ENCODE data around the gene TOR1A. TPM values are rescaled to one million over a fixed set of nuclear protein-coding genes. Genes with fewer than 3 reads are reported as not detected.
A peak's percentile ranks its signal among the peaks of the same experiment; 100 is the strongest.

The TOR1A gene, protein sequence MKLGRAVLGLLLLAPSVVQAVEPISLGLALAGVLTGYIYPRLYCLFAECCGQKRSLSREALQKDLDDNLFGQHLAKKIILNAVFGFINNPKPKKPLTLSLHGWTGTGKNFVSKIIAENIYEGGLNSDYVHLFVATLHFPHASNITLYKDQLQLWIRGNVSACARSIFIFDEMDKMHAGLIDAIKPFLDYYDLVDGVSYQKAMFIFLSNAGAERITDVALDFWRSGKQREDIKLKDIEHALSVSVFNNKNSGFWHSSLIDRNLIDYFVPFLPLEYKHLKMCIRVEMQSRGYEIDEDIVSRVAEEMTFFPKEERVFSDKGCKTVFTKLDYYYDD
- 30.0 TPM for total RNA-seq

DNA sequence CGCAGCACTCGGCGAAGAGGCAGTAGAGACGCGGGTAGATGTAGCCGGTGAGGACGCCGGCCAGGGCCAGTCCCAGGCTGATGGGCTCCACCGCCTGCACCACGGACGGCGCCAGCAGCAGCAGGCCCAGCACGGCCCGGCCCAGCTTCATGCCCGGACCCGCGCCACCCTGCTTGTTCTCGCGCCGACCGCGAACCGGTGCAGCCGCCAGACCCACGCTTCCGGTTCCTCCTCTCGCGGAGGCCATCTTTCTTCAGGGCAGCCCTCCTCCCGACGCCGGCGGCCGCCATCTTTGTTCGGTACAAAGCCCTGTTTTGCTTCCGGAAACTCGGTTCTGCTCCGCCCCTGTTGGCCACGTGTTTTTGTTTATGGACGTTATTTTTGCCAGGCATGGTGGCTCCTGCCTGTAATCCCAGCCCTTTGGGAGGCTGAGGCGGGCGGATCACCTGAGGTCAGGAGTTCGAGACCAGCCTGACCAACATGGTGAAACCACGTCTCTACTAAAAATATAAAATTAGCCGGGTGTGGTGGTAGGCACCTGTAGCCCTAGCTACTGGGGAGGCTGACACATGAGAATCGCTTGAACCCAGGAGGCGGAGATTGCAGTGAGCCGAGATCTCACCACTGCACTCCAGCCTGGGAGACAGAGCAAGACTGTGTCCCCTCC is at the start of gene TOR1A:
Gene TOR1A (minus strand): TSS at position 202 of the 667 bp plus-strand sequence. CDS start 51 bp downstream, at position 151.
- TF ChIP-seq POLR2AphosphoS5 (IDR thresholded peaks at IDR 0.05; ENCODE audit: insufficient read depth in 1 of 2, low read depth in 1 of 2) = peak; percentile 84 to 98
- TF ChIP-seq POLR2A (IDR thresholded peaks at IDR 0.05) = no peak
- intact Hi-C loops (cut with DNase I) = no loop called here

DNA sequence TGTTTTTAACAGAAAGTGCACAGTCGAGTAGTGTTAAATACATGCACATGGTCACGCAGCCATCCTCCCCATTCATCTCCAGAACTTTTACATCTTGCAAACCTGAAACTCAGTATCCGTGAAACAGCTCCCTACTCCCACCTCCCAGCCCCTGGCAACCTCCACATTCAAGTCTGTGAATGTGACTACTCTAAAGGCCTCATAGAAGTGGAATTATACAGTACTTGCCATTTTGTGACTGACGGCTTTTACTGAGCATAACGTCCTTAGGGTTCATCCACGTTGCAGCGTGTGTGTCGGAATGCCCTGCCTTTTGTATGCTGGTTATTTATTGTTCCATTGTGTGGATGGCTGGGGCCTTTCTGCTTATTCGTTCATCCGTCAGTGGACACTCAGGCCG is 47.1 kb upstream of the TOR1A start:
- H3K36me3 ChIP-seq = peaks cover 9 to 32% of the 10 kb centered on the region in 2 donors
- intact Hi-C loops (cut with DNase I) = no loop called here
- no peaks in the 10 kb centered on the region for H3K9me3 ChIP-seq

More for the DNA sequence above, at the start of gene TOR1A:
- peak in 1 of 2 donors; percentile 94 for DNase-seq (ENCODE audit: extremely low spot score in 2 of 2)
- Histone ChIP-seq H3K4me3 (peak within 1 kb of the TSS; percentile 71 to 86), H3K4me1 (peaks cover 12% of the 10 kb centered on the region), H3K9me3 (no peaks in the 10 kb centered on the region), H3K27ac (peak within 1 kb of the TSS; percentile 63), H3K27me3 (no peaks in the 10 kb centered on the region), H3K36me3 (peaks cover 0 to 28% of the 10 kb centered on the region in 2 donors)

DNA sequence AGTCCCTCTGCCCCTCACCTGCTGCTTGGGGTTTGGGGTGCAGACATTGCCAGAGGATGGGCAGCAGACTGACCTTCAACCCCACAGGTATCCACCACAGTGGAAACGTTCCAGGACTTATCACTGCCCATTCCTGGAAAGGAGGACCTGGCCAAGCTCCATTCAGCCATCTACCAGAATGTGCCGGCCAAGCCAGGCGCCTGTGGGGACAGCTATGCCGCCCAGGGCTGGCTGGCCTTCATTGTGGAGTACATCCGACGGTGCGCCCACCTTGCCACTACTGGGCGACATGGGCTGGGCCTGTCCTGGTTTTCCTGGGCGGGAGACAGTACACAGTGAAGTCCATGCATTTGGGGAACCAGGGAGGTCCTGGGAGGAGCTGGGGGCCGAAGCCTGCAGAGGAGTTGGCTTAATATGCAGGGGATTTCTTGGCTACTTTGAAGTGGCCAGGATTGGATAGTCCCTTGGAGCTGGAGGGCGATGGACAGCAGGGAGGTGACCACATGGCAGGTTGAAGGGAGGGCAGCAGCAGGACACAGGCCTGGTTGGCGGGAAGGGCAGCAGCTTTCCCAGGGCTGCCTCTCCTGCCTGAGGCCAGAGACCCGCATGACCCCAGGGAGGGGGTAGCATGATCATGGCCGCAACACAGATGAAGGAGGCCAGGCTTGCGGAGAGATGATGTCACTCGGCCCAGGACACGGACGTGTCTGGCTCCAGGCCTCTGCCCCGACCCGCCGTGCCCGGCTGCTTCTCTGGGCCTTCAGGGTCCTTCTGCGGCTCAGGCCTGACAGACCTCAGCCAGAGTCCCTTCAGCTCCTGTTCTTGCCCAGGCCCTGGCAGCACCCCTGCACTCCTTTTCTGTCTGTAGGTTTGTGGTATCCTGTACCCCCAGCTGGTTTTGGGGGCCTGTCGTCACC is 45.9 kb upstream of the TOR1A start:
- intact Hi-C loops (cut with DNase I) = no loop called here
- Histone ChIP-seq H3K27me3 (no peaks in the 10 kb centered on the region), H3K4me3 (no peak overlapping the region), H3K36me3 (peaks cover 4 to 32% of the 10 kb centered on the region in 2 donors), H3K4me1 (no peaks in the 10 kb centered on the region), H3K9me3 (no peaks in the 10 kb centered on the region), H3K27ac (no peak overlapping the region)
- TF ChIP-seq, protein P1, sequence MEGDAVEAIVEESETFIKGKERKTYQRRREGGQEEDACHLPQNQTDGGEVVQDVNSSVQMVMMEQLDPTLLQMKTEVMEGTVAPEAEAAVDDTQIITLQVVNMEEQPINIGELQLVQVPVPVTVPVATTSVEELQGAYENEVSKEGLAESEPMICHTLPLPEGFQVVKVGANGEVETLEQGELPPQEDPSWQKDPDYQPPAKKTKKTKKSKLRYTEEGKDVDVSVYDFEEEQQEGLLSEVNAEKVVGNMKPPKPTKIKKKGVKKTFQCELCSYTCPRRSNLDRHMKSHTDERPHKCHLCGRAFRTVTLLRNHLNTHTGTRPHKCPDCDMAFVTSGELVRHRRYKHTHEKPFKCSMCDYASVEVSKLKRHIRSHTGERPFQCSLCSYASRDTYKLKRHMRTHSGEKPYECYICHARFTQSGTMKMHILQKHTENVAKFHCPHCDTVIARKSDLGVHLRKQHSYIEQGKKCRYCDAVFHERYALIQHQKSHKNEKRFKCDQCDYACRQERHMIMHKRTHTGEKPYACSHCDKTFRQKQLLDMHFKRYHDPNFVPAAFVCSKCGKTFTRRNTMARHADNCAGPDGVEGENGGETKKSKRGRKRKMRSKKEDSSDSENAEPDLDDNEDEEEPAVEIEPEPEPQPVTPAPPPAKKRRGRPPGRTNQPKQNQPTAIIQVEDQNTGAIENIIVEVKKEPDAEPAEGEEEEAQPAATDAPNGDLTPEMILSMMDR (IDR thresholded peaks at IDR 0.05) = no peak
- no peak for TF ChIP-seq POLR2A (IDR thresholded peaks at IDR 0.05)
- no peak for TF ChIP-seq POLR2AphosphoS5 (IDR thresholded peaks at IDR 0.05; ENCODE audit: insufficient read depth in 1 of 2, low read depth in 1 of 2)
- DNase-seq (ENCODE audit: extremely low spot score in 2 of 2) = no peak

More for the DNA sequence above, 47.1 kb upstream of the TOR1A start:
- Histone ChIP-seq H3K27ac (no peak overlapping the region), H3K4me3 (no peak overlapping the region), H3K27me3 (no peaks in the 10 kb centered on the region), H3K4me1 (no peaks in the 10 kb centered on the region)
- TF ChIP-seq, protein P1 (IDR thresholded peaks at IDR 0.05) = no peak
- TF ChIP-seq POLR2A (IDR thresholded peaks at IDR 0.05) (no peak), POLR2AphosphoS5 (IDR thresholded peaks at IDR 0.05; ENCODE audit: insufficient read depth in 1 of 2, low read depth in 1 of 2) (no peak)
- no peak for DNase-seq (ENCODE audit: extremely low spot score in 2 of 2)

DNA sequence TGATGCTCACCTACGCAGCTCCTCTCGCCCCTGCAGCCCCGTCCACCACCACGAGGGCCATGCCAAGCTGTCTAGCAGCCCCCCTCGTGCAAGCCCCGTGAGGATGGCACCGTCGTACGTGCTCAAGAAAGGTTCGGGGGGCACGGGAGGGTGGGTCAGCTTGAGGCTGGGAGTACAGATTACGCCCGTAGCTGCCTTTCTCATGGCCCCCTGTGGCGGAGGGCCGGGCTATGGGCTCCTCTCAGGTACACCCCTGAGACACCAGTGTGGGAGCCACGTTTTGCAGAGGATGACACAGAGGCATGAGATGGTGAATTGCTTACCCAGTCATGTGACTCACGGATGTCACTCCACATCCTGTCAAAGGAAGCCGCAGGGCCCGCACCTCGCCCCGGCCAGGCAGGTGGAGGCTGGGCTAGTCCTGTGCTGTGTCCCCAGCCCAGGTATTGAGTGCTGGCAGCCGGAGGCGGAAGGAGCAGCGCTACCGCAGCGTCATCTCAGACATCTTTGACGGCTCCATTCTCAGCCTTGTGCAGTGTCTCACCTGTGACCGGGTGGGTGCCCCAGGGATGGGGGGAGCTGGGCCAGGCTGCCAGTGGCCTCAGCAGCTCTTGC is 45.0 kb upstream of the TOR1A start:
- Histone ChIP-seq H3K9me3 (no peaks in the 10 kb centered on the region), H3K4me1 (no peaks in the 10 kb centered on the region), H3K27me3 (no peaks in the 10 kb centered on the region), H3K36me3 (peaks cover 0 to 23% of the 10 kb centered on the region in 2 donors), H3K27ac (no peak overlapping the region), H3K4me3 (no peak overlapping the region)
- intact Hi-C loops (cut with DNase I) = no loop called here
- DNase-seq (ENCODE audit: extremely low spot score in 2 of 2) = no peak
- TF ChIP-seq, protein P1 (IDR thresholded peaks at IDR 0.05) = no peak
- no peak for TF ChIP-seq POLR2A (IDR thresholded peaks at IDR 0.05)
- peak in 1 of 2 donors; percentile 66 for TF ChIP-seq POLR2AphosphoS5 (IDR thresholded peaks at IDR 0.05; ENCODE audit: insufficient read depth in 1 of 2, low read depth in 1 of 2)

Measured in vagina (tissue), 2 donors.